CD4-positive, alpha-beta T cell (primary cell): Measurements from ENCODE around the gene CDK14. TPM values are rescaled to one million over a fixed set of nuclear protein-coding genes. Genes with fewer than 3 reads are reported as not detected.

ENCODE experiments used
- ATAC-seq: fragments of 200-7000 bp; cut with Tn5 transposase; one replicate; pipeline ENCODE4 v1.10.0; 2022; ENCODE audit warnings: mild to moderate bottlenecking; ENCODE audit not compliant: poor library complexity
- CTCF ChIA-PET: fragments of 350-600 bp; sonication (Branson Sonifier 250); formaldehyde crosslinking; loops from one replicate; lab custom pipeline; 2021; ENCODE audit warnings: antibody characterized with exemption, inconsistent platforms; lab: Charles Lee
- POLR2A ChIA-PET: fragments of 350-600 bp; sonication (Branson Sonifier 250); formaldehyde crosslinking; loops from one replicate; lab custom pipeline; 2021; ENCODE audit warnings: antibody characterized with exemption, inconsistent platforms; lab: Charles Lee
- DNase-seq, 14 experiments: peaks; one replicate each; pipeline ENCODE4 v3.0.0-alpha.2; 2013 to 2020; ENCODE audit warnings: mixed read lengths in 2 of 14
- H3K27ac ChIP-seq, 2 donors: one replicate each; pipeline versions ENCODE4 v1.5.1 to v1.7.0; 2013; ENCODE audit warnings: low read length in 2 of 2, low read depth in 1 of 2, mild to moderate bottlenecking in 1 of 2
- H3K27me3 ChIP-seq, 2 experiments: 1 replicate in 1 of 2; 2 replicates in 1 of 2; pipeline versions ENCODE4 v1.6.1 to v1.7.0; 2013; ENCODE audit warnings: low read length in 2 of 2, control low read depth in 1 of 2, mild to moderate bottlenecking in 1 of 2, moderate library complexity in 1 of 2; ENCODE audit not compliant: insufficient read depth in 2 of 2, control insufficient read depth in 1 of 2
- H3K36me3 ChIP-seq: one replicate; pipeline ENCODE4 v1.6.1; 2013; ENCODE audit warnings: low read length, control low read depth; ENCODE audit not compliant: insufficient read depth
- H3K4me1 ChIP-seq: one replicate; pipeline ENCODE4 v1.6.1; 2013; ENCODE audit warnings: low read length, control low read depth; ENCODE audit not compliant: insufficient read depth
- H3K4me3 ChIP-seq: one replicate; pipeline ENCODE4 v1.5.1; 2013; ENCODE audit warnings: mild to moderate bottlenecking, low read length, moderate library complexity
- H3K9me3 ChIP-seq, 2 experiments: 1 replicate in 1 of 2; 2 replicates in 1 of 2; pipeline versions ENCODE4 v1.6.1 to v1.7.0; 2013; ENCODE audit warnings: low read length in 2 of 2, mild to moderate bottlenecking in 2 of 2, control low read depth in 1 of 2, moderate library complexity in 1 of 2; ENCODE audit not compliant: control insufficient read depth in 1 of 2, insufficient read depth in 1 of 2
- H3K27ac Mint-ChIP-seq: one replicate; pipeline ENCODE4 v1.8.0; 2020; ENCODE audit warnings: mixed read lengths
- H3K27me3 Mint-ChIP-seq: one replicate; pipeline ENCODE4 v1.8.0; 2021; ENCODE audit warnings: mixed read lengths
- H3K36me3 Mint-ChIP-seq: one replicate; pipeline ENCODE4 v1.8.0; 2021; ENCODE audit warnings: low read depth, mixed read lengths
- H3K4me1 Mint-ChIP-seq: one replicate; pipeline ENCODE4 v1.8.0; 2021; ENCODE audit warnings: low read depth, mixed read lengths
- H3K4me3 Mint-ChIP-seq: one replicate; pipeline ENCODE4 v1.8.0; 2020; ENCODE audit warnings: mild to moderate bottlenecking, mixed read lengths
- H3K9me3 Mint-ChIP-seq: one replicate; pipeline ENCODE4 v1.8.0; 2020; ENCODE audit warnings: mixed read lengths
- intact Hi-C, 2 experiments: fragments of 100-400 bp; cut with DNase I in 1 of 2; cut with micrococcal nuclease in 1 of 2; formaldehyde crosslinking; loops; one replicate each; pipeline versions ENCODE4 v1.15.1 to v1.9.0; 2023 to 2025; cut with DNase I, micrococcal nuclease
- total RNA-seq, 174 experiments: library from RNA in 2 of 174; stranded (reverse) in 2 of 174; gene quantifications; one replicate each; pipeline ENCODE4 v1.2.3 and lab custom pipeline; 2021 to 2026
- TF ChIP-seq, protein P1 (sequence below): fragments of 200-600 bp; IDR thresholded peaks from one replicate; pipeline ENCODE4 v1.8.0; 2022; ENCODE audit warnings: antibody characterized with exemption, mild to moderate bottlenecking

Gene CDK14
- total RNA-seq, 2 experiments from 2014 or later = 0.45 to 0.47 TPM

DNA sequence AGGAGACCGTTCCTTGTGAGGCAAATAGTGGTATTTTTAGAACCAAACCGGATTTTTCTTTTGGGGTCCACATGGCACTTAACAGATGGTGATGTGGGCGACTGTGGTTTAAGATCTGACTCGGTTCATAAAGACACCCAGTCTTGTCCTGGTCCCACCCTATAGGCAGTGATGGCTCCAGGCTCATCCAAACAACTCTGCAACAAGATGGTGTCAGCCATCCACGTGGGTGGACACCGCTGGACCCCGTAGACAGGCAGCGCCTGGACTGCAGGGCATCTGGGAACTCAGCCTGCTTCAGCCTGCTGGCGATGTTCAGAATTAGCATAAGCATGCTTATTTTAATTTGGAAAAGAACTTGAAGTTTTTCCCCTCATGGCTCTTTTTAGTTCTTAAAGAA is 409.7 kb downstream of the CDK14 start:
- Mint-ChIP-seq H3K9me3 (no peaks in the 10 kb centered on the region), H3K27ac (no peak overlapping the region), H3K36me3 (no peaks in the 10 kb centered on the region), H3K27me3 (no peaks in the 10 kb centered on the region), H3K4me1 (no peaks in the 10 kb centered on the region), H3K4me3 (no peak overlapping the region)
- ATAC-seq (no peak), DNase-seq (no peak)
- Histone ChIP-seq H3K4me1 (no peaks in the 10 kb centered on the region), H3K4me3 (no peak overlapping the region), H3K27me3 (no peaks in the 10 kb centered on the region), H3K36me3 (no peaks in the 10 kb centered on the region), H3K9me3 (no peaks in the 10 kb centered on the region), H3K27ac (no peak overlapping the region)
- ChIA-PET POLR2A (no interaction called here), CTCF (no interaction called here)
- TF ChIP-seq, protein P1, sequence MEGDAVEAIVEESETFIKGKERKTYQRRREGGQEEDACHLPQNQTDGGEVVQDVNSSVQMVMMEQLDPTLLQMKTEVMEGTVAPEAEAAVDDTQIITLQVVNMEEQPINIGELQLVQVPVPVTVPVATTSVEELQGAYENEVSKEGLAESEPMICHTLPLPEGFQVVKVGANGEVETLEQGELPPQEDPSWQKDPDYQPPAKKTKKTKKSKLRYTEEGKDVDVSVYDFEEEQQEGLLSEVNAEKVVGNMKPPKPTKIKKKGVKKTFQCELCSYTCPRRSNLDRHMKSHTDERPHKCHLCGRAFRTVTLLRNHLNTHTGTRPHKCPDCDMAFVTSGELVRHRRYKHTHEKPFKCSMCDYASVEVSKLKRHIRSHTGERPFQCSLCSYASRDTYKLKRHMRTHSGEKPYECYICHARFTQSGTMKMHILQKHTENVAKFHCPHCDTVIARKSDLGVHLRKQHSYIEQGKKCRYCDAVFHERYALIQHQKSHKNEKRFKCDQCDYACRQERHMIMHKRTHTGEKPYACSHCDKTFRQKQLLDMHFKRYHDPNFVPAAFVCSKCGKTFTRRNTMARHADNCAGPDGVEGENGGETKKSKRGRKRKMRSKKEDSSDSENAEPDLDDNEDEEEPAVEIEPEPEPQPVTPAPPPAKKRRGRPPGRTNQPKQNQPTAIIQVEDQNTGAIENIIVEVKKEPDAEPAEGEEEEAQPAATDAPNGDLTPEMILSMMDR = no peak
- intact Hi-C loops = no loop called here

DNA sequence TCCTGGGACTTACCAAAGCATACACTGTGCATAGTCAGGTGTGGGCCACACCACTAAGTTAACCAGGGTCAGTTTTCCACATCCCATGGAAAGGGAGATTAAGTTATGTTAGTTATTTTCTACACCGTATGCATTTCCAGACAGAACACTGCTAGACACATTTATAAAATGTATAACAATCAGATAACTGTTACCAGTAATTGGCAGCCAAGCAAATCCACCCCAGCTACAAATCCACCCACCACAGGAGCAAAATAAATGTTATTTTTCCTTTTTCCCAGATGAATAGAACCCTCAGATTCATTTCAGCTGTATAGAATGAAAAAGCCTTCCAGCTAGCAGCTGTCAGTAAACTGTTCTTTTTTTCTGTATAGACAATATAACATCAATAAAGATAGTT is 411.2 kb downstream of the CDK14 start:
- Histone ChIP-seq H3K27ac (no peak overlapping the region), H3K4me3 (no peak overlapping the region), H3K9me3 (no peaks in the 10 kb centered on the region), H3K4me1 (no peaks in the 10 kb centered on the region), H3K36me3 (no peaks in the 10 kb centered on the region), H3K27me3 (no peaks in the 10 kb centered on the region)
- no peak overlapping the region for H3K4me3 Mint-ChIP-seq
- DNase-seq (no peak), ATAC-seq (no peak)
- POLR2A ChIA-PET = no interaction called here
- TF ChIP-seq, protein P1 = no peak
- no peak overlapping the region for H3K27ac Mint-ChIP-seq
- no peaks in the 10 kb centered on the region for H3K36me3 Mint-ChIP-seq
- no peaks in the 10 kb centered on the region for H3K9me3 Mint-ChIP-seq
- CTCF ChIA-PET = no interaction called here
- no peaks in the 10 kb centered on the region for H3K27me3 Mint-ChIP-seq
- intact Hi-C loops = no loop called here
- no peaks in the 10 kb centered on the region for H3K4me1 Mint-ChIP-seq

DNA sequence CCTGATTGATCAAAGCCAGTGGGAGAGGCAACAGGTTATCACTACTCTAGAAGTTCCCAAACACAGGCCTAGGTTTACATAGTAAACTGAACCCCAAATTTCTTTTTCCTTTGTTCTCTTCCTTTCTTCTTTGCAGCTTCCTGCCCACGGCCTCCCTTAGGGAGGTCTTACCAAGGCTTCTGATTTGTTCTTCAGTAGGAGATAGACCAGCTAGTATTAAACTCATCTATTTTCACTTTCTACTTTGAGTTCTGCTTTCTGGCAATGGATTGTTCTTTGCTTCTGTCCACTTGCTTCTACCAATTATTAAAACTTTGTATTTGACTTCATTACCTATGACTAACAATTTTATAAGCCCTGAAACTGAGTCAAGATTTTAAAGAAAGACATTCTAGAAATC is 417.0 kb downstream of the CDK14 start:
- no peaks in the 10 kb centered on the region for H3K4me1 Mint-ChIP-seq
- H3K4me3 Mint-ChIP-seq = no peak overlapping the region
- Histone ChIP-seq H3K27ac (no peak overlapping the region), H3K4me3 (no peak overlapping the region), H3K36me3 (no peaks in the 10 kb centered on the region), H3K9me3 (no peaks in the 10 kb centered on the region), H3K27me3 (no peaks in the 10 kb centered on the region), H3K4me1 (no peaks in the 10 kb centered on the region)
- DNase-seq = no peak
- TF ChIP-seq, protein P1 = no peak
- no peaks in the 10 kb centered on the region for H3K27me3 Mint-ChIP-seq
- no peaks in the 10 kb centered on the region for H3K9me3 Mint-ChIP-seq
- POLR2A ChIA-PET = no interaction called here
- no peak for ATAC-seq
- H3K36me3 Mint-ChIP-seq = no peaks in the 10 kb centered on the region
- no peak overlapping the region for H3K27ac Mint-ChIP-seq
- intact Hi-C loops = no loop called here
- CTCF ChIA-PET = no interaction called here
